ENCODE measurements around the gene DAZ2.
"Not testable (repeated sequence)": the region's sequence is repeated elsewhere in the genome, so short reads cannot be mapped to it uniquely, and the experiment has no call there.

DAZ2 gene, protein sequence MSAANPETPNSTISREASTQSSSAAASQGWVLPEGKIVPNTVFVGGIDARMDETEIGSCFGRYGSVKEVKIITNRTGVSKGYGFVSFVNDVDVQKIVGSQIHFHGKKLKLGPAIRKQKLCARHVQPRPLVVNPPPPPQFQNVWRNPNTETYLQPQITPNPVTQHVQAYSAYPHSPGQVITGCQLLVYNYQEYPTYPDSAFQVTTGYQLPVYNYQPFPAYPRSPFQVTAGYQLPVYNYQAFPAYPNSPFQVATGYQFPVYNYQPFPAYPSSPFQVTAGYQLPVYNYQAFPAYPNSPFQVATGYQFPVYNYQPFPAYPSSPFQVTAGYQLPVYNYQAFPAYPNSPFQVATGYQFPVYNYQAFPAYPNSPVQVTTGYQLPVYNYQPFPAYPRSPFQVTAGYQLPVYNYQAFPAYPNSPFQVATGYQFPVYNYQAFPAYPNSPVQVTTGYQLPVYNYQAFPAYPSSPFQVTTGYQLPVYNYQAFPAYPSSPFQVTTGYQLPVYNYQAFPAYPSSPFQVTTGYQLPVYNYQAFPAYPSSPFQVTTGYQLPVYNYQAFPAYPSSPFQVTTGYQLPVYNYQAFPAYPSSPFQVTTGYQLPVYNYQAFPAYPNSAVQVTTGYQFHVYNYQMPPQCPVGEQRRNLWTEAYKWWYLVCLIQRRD

DNA sequence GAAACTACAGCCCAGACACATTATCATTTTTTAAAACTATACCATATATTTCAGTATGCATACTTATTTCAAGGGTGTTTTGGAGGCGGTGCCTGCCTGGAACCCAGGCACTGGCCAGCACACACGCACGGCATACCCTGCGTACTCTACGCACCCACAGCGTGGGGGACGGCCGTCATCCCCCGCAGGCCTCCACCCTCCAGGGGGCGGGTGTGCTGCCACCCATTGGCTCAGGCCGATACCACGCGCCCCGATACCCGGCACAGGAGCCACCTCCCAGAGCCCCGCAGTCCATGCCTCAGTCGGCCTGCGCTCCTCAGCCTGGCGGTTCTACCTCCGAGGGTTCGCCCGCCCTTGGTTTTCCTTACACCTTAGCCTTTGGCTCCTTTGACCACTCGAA is at the start of gene DAZ2:
Gene DAZ2, plus strand, starts transcription at position 301 of the 400 bp plus-strand sequence. CDS start 208 bp downstream, outside the sequence.
- not testable (repeated sequence) for H3K79me2 ChIP-seq (ENCODE audit: insufficient read depth, low read depth)

DNA sequence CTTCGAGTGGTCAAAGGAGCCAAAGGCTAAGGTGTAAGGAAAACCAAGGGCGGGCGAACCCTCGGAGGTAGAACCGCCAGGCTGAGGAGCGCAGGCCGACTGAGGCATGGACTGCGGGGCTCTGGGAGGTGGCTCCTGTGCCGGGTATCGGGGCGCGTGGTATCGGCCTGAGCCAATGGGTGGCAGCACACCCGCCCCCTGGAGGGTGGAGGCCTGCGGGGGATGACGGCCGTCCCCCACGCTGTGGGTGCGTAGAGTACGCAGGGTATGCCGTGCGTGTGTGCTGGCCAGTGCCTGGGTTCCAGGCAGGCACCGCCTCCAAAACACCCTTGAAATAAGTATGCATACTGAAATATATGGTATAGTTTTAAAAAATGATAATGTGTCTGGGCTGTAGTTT is 20.4 kb upstream of the DAZ2 start, which contains the start of gene DAZ1:
Gene DAZ1, minus strand, starts transcription at position 101 of the 400 bp plus-strand sequence. CDS start 208 bp downstream, outside the sequence.
- not testable (repeated sequence) for H3K4me2 ChIP-seq; H3K4me1 ChIP-seq (ENCODE audit: low read depth, poor library complexity, severe bottlenecking); H3K79me2 ChIP-seq (ENCODE audit: insufficient read depth, low read depth); H4K20me1 ChIP-seq (ENCODE audit: insufficient read depth); H3K27me3 ChIP-seq (ENCODE audit: insufficient read depth, low read depth); H3K36me3 ChIP-seq (ENCODE audit: insufficient read depth); H3K9ac ChIP-seq; H3K4me3 ChIP-seq (IDR thresholded peaks at IDR 0.05; ENCODE audit: insufficient read depth, low read depth, low read length); H2AFZ ChIP-seq (ENCODE audit: low read depth); H3K27ac ChIP-seq

More for the DNA sequence above, at the start of gene DAZ2:
- not testable (repeated sequence) for H4K20me1 ChIP-seq (ENCODE audit: insufficient read depth); H3K27ac ChIP-seq; H3K27me3 ChIP-seq (ENCODE audit: insufficient read depth, low read depth); H3K36me3 ChIP-seq (ENCODE audit: insufficient read depth); H3K4me1 ChIP-seq (ENCODE audit: low read depth, poor library complexity, severe bottlenecking); H3K4me2 ChIP-seq; H3K4me3 ChIP-seq (IDR thresholded peaks at IDR 0.05; ENCODE audit: insufficient read depth, low read depth, low read length); H3K9ac ChIP-seq; H2AFZ ChIP-seq (ENCODE audit: low read depth)

DNA sequence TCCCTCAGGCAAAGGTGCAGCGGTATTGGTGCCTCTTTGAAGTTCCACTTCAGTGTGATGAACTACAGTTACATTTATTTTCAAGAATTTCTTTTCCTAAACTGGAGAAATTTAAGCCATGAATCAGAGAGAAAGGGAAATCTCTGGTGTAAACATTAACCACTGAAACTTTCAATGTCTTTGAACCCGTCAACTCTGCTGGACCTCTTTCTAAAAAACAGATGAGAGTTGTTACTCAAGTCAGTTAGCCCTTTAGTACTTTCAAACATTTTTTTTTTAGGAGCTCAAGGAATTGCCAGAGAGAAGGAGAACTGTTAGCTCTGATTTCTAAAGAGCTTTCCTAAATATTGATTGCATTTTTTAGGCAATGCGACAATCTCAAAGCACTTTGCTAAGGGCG is 11.9 kb upstream of the DAZ2 start:
- H3K4me3 ChIP-seq (IDR thresholded peaks at IDR 0.05; ENCODE audit: insufficient read depth, low read depth, low read length); H3K9ac ChIP-seq; H3K79me2 ChIP-seq (ENCODE audit: insufficient read depth, low read depth); H3K4me2 ChIP-seq; H3K27me3 ChIP-seq (ENCODE audit: insufficient read depth, low read depth); H3K36me3 ChIP-seq (ENCODE audit: insufficient read depth); H3K4me1 ChIP-seq (ENCODE audit: low read depth, poor library complexity, severe bottlenecking); H4K20me1 ChIP-seq (ENCODE audit: insufficient read depth); H2AFZ ChIP-seq (ENCODE audit: low read depth); H3K27ac ChIP-seq: not testable (repeated sequence)

DNA sequence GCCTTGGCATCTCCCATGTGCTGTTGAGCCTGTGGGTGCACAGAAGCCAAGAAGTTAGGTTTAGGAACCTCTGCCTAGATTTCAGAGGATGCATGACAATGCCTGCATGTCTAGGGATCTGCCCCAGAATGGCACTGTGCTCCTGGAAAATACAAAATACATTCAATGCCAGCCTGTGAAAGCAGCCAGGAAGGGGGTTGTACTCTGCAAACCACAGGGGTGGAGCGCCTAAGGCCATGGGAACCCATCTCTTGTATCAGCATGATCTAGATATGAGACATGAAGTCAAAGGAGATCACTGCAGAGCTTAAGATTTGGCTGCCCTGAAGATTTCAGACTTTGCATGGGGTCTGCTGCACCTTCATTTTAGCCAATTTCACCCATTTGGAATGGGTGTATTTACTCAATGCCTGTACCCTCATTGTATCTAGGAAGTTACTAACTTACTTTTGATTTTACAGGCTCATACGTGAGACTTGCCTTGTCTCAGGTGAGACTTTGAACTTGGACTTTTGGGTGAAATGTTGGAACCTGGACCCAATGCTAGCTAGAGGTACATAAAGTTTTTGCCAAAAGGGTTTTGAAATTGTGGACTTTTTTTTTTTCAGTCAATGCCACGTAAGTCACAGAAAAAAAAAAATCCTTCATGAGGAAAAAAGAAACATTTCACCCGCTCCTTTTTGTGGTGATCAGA is 9.4 kb upstream of the DAZ2 start:
- H3K4me3 ChIP-seq (IDR thresholded peaks at IDR 0.05; ENCODE audit: insufficient read depth, low read depth, low read length); H3K27ac ChIP-seq; H3K4me1 ChIP-seq (ENCODE audit: low read depth, poor library complexity, severe bottlenecking); H3K27me3 ChIP-seq (ENCODE audit: insufficient read depth, low read depth); H3K9ac ChIP-seq; H4K20me1 ChIP-seq (ENCODE audit: insufficient read depth); H2AFZ ChIP-seq (ENCODE audit: low read depth); H3K79me2 ChIP-seq (ENCODE audit: insufficient read depth, low read depth); H3K36me3 ChIP-seq (ENCODE audit: insufficient read depth); H3K4me2 ChIP-seq: not testable (repeated sequence)

DNA sequence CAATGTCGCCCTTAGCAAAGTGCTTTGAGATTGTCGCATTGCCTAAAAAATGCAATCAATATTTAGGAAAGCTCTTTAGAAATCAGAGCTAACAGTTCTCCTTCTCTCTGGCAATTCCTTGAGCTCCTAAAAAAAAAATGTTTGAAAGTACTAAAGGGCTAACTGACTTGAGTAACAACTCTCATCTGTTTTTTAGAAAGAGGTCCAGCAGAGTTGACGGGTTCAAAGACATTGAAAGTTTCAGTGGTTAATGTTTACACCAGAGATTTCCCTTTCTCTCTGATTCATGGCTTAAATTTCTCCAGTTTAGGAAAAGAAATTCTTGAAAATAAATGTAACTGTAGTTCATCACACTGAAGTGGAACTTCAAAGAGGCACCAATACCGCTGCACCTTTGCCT is 8.7 kb upstream of the DAZ2 start:
- not testable (repeated sequence) for H3K9ac ChIP-seq; H3K79me2 ChIP-seq (ENCODE audit: insufficient read depth, low read depth); H4K20me1 ChIP-seq (ENCODE audit: insufficient read depth); H3K4me1 ChIP-seq (ENCODE audit: low read depth, poor library complexity, severe bottlenecking); H3K27ac ChIP-seq; H3K27me3 ChIP-seq (ENCODE audit: insufficient read depth, low read depth); H2AFZ ChIP-seq (ENCODE audit: low read depth); H3K4me3 ChIP-seq (IDR thresholded peaks at IDR 0.05; ENCODE audit: insufficient read depth, low read depth, low read length); H3K36me3 ChIP-seq (ENCODE audit: insufficient read depth); H3K4me2 ChIP-seq

Data from KMS-11 (cell line).